ENCODE results near the gene INTS7.
"Not testable (repeated sequence)": the region's sequence is repeated elsewhere in the genome, so short reads cannot be mapped to it uniquely, and the experiment has no call there.

The INTS7 gene

GRCh38 chr1:211933946-211934714 is 101.2 kb downstream of the INTS7 start:
- no peak for DNase-seq (ENCODE audit: low spot score)

- no peak for DNase-seq (ENCODE audit: low spot score)
Measured at GRCh38 chr1:211932933-211933254, 102.5 kb downstream of the INTS7 start.

- no peak for DNase-seq (ENCODE audit: low spot score)
Measured at GRCh38 chr1:211932231-211932932, 103.0 kb downstream of the INTS7 start.

- no peak for DNase-seq (ENCODE audit: low spot score)
Measured at GRCh38 chr1:211929683-211930082, 105.7 kb downstream of the INTS7 start.

GRCh38 chr1:211928993-211929637 is 106.2 kb downstream of the INTS7 start:
- no peak for DNase-seq (ENCODE audit: low spot score)

- DNase-seq (ENCODE audit: low spot score): no peak
Measured at GRCh38 chr1:211928290-211928801, 107.0 kb downstream of the INTS7 start.

- DNase-seq (ENCODE audit: low spot score): no peak
Measured at GRCh38 chr1:211925016-211925415, 110.3 kb downstream of the INTS7 start.

- no peak for DNase-seq (ENCODE audit: low spot score)
Measured at GRCh38 chr1:211924256-211924655, 111.1 kb downstream of the INTS7 start.

- DNase-seq (ENCODE audit: low spot score): no peak
Measured at GRCh38 chr1:211923095-211923494, 112.3 kb downstream of the INTS7 start.

- DNase-seq (ENCODE audit: low spot score): no peak
Measured at GRCh38 chr1:211921579-211922095, 113.7 kb downstream of the INTS7 start.

GRCh38 chr1:211920602-211921226 is 114.6 kb downstream of the INTS7 start:
- DNase-seq (ENCODE audit: low spot score): no peak

- DNase-seq (ENCODE audit: low spot score): no peak
Measured at GRCh38 chr1:211920141-211920572, 115.2 kb downstream of the INTS7 start.

GRCh38 chr1:211918843-211919414 is 116.4 kb downstream of the INTS7 start:
- no peak for DNase-seq (ENCODE audit: low spot score)

GRCh38 chr1:211916458-211916857 is 118.9 kb downstream of the INTS7 start:
- not testable (repeated sequence) for DNase-seq (ENCODE audit: low spot score)

GRCh38 chr1:211915924-211916323 is 119.4 kb downstream of the INTS7 start:
- no peak for DNase-seq (ENCODE audit: low spot score)

- DNase-seq (ENCODE audit: low spot score): no peak
Measured at GRCh38 chr1:211912844-211913432, 122.4 kb downstream of the INTS7 start.

- no peak for DNase-seq (ENCODE audit: low spot score)
Measured at GRCh38 chr1:211912038-211912437, 123.3 kb downstream of the INTS7 start.

GRCh38 chr1:211910913-211911485 is 124.4 kb downstream of the INTS7 start:
- no peak for DNase-seq (ENCODE audit: low spot score)

- DNase-seq (ENCODE audit: low spot score): no peak
Measured at GRCh38 chr1:211910113-211910884, 125.1 kb downstream of the INTS7 start.

GRCh38 chr1:211909395-211909794 is 126.0 kb downstream of the INTS7 start:
- no peak for DNase-seq (ENCODE audit: low spot score)
